DMS114 treated with DMSO at 0.1 percent for 48 hours (cell line): ENCODE measurements around the gene TMEM132C.

Experiments used
- DNase-seq: peaks from one replicate; lab custom pipeline; 2025; ENCODE audit not compliant: unreplicated experiment; lab: John Stamatoyannopoulos, UW

The TMEM132C gene

DNA sequence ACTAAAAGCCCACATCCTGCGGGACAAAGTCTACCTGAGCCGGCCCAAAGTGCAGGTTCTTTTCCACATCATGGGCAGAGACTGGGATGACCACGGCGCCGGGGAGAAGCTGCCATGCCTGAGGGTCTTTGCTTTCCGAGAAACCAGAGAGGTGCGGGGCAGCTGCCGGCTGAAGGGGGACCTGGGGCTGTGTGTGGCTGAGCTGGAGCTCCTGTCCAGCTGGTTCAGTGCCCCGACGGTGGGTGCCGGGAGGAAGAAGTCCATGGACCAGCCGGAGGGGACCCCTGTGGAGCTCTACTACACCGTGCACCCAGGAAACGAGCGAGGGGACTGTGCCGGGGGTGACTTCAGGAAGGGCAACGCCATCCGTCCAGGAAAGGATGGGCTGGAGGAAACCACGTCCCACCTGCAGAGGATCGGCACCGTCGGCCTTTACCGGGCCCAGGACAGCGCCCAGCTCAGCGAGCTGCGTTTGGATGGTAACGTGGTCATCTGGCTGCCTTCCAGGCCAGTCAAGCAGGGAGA lies 148.1 kb downstream of the TMEM132C start:
- DNase-seq: no peak

DNA sequence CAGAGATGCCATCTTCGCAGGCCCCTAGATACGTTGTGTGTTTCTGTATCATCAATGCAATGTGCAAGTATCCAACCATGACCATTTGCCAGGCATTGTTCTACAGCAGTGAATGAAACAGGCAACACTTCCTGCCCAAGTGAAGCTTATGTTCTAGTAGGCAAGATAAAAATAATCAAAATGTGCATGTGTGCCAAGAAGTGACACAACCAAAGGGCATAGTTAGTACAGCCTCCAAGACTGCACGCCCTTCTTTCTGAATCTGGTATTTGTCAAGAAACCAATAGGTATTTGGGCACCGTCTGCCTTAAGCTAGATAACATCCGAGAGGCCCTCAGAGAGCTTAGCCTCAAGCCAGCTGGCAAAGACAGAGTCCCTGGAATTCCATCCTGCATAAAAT lies 152.0 kb downstream of the TMEM132C start:
- DNase-seq: no peak

DNA sequence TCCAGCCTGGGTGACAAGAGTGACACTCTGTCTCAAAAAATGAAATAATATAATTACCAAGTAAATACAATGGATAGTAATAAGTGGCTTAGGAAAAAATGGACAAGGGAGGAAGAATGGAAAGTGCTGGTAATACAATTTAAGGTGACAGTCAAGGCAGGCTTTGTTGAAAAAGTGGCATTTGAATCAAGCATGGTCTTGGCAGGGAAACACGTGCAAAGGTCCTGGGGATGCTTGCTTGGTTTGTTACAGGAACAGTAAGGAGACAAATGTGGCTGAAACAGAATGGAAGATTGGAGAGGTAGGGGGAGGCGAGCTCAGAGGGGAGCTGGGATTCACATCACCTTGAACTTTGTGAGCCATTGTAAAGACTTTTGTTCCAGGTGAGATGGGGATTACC lies 153.2 kb downstream of the TMEM132C start:
- no peak for DNase-seq

DNA sequence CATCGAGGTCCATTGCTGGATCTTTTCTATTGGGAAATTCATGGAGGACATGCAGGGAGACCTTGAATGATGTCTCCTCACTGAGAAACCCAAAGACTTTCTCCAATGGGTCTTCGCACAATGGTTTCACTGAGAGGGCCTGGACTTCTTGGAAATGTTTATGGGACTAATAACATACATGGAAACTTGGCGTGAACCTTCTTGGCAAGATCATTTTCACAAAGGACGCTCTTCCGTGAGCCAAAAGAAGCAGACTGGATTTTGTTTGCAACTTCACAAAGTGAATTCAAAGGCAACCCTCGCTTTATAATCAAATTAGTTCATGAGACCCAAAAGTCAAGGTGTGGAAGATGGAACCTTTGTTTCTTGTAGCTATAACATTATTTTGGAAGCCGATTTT lies 154.4 kb downstream of the TMEM132C start:
- DNase-seq: no peak

DNA sequence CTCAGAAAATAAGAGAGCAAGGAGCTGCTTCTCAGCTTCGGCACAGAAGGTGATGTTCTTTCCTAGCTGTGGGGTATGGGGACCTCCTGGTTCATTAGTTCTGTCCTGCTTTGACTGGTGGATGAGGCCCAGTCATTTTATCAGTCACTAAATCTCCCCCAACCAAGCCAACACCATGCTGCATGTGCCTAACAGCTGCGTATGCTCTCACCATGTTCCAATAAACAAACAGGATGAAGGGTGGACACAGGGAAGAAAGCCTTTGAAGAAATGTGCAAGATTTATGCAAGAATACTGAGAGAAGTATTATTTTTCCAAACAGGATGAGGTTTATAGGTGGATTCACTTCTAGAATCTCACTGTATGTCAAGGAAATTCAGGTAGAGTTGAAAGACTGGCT lies 156.2 kb downstream of the TMEM132C start:
- DNase-seq: no peak

DNA sequence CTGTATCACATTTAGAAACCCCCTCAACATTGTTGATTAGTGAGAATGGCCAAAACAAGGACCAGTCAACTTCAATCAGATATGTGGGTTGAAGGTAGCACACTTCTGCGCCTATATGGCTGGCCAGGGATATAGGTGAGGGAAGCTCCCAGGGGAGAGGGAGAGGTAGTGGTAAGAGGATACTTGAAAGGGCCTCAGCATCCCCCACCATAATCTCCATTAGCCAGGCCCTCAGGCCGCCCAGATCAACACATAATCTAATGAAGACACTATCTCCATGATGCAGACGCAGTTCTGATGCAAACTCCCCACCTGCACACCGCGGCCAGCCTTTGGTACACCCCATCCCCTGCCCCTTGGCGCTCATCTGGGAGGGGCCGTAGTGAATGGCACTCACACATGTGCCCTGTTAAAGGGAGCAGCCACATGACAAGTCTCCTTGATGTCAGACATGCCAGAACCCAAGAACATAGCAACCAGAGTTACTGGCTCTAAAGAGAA lies 158.0 kb downstream of the TMEM132C start:
- no peak for DNase-seq

DNA sequence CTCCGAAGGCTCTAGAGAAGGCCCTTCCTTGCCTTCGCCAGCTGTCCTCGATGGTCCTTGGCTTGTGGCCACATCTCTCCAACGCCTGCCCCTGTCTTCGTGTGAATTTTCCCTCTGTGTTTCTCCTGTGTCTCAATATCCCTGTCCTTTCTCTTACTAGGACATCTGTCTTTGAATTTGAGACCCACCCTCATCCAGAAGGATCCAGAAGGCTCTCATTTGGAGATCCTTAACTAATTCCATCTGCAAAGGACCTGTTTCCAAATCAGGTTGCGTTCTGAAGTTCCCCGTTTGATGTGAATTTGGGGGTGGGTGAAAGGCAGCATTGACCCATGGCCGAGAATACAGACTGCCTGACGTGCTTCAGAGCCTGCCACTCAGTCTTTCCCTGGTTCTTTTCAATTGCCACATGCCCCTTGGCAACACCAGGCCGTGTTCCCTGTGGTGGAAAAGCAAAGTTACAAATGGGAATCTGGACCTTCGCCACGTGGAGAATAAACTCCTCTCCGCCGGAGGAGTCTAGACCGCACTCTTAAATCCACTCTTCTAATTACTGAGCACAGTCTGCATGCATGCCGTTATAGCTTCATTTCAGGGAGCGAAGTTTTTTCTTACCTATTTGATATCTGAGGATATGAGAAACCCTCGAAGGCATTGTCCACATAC lies 158.8 kb downstream of the TMEM132C start:
- DNase-seq: no peak

DNA sequence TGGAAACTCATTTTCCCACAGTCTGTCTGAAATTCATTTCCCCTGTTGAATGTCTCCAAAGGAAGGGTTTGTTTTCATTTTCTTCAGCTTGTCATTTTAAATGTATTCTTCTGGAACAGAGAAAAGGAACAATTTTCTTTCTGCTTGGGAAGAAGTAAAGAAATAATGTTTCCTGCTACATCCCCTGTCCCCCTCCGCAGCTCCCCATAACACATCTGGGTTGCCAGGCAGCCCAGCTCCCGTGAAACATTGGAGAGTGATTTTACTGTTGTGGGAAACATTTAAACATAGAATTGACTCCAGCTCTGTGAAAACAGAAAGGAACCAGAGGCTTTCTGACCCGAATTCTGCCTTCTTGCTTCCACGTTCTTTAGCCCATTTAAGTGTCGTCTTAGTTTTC lies 159.5 kb downstream of the TMEM132C start:
- DNase-seq: no peak

DNA sequence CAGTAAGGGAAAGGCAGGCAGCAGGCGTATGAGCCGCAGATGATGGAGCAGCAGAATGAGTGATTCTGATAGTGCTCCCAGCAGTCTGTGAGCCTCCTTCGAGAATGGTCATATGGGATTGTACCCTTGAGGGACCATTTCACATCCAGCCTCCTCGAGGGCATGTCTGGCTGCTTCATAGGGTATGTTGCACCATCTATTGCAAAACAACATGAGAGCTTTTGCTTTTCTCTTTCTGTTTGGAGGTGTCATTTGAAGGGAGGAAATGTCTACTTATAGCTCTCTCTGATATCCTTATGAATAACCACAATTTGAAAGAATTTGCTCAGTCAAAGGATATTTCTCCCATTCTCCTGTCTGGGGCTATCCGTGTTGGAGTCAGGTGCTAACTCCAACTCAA lies 172.8 kb downstream of the TMEM132C start:
- no peak for DNase-seq

DNA sequence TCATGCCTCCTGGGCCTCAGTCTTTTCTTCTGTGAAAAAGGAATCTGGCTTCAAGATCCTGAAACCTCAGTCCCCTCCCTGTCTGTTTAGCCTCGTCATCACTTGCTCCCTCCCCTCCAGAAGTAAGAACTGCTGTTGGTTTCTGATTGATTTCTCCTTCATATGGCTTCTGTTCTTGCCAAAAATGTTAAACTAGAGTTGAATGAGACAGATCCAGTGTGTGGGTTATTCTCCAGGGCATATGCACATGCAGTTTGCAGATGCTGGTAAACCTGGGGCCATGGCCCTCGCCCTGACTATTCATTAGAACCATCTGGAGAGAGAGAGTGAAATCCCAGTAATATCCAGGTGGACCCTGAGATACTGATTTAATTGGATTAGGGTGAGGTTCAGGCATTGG lies 175.1 kb downstream of the TMEM132C start:
- DNase-seq: no peak

DNA sequence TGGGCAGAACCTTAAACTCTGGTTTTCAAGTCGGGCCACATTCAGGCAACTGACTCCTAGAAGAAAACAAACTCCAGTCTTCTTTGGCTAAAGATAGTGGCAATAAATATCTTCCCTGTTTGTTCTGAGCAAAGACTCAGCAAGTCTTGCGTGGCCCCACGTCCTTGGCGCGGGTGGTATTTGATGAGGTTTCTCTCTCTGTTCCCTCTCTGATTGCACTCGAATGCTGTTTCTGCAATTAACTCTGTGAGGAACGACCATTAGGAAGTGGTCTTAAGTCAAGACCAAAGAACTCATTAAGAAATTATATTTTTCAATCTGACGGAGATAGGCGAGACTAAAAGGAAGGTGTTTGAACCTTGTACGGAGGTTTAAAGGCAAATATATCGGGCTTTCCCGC lies 177.6 kb downstream of the TMEM132C start:
- no peak for DNase-seq

DNA sequence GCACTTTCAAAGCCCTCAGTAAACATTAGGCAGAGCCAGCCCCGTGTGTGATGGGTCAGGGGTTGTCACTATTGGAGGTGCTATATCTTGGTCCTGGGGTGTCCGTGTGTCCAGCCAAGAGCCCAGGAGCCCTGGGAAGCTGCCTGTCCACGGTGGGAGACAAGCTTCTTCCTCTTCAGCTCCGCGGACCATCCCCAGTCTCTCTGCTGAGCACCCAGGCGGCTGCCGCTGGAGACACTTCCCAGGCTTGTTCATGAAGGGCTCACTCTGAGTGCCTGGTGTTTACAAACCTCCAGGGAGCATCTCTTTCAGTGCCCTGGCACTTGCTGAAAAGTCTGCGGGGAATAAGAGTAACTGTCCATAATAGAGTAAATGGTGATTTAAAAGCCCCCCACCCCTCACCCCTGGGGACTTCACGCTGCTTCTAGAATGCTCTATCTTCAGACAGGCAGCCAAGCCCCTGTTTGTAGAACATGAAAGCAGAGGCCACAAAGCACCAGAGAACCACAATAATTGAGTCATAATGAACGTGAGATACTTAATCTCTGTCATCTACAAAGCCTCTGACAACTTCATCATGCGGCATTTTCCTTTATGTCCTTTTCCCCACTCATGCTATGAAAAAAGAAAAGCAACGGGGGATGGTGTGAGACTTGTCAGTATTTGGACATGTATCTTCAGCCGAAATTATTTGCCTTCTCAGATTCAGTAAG lies 178.6 kb downstream of the TMEM132C start:
- DNase-seq: no peak

DNA sequence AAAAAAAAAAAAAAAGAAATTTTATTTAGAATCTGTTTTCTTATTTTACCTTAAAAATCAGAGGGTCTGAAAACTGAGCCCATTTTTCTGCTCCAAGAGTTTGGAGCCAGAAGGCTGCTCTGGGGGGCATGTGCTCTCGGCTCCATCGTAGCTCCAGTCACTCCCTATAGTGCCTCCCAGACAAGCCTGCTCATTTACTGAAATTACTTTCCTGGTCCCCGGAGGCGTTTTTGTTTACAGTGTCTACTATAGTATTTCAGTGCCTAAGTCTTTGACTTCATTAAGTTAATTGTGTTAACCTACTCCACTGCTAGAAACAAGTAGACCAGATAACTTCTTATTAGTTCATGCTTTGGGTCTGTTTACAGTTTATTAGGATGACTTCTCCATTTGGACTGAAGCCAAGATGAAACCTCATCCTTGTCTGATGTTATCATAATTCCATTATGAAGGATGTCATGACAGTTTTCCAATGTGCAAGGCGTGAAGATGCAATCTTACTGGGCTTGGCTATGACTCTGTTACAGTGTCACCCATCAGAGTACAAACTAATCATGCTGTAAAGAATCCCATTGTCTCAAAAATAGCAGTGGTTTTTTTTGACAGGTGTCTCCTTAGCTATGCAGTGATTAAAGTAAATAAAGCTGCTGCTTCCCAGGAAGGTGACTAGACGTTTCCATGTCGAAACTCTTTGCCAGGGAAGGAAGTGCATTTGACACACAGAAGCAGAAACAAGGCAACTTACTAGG lies 182.3 kb downstream of the TMEM132C start:
- DNase-seq: no peak

DNA sequence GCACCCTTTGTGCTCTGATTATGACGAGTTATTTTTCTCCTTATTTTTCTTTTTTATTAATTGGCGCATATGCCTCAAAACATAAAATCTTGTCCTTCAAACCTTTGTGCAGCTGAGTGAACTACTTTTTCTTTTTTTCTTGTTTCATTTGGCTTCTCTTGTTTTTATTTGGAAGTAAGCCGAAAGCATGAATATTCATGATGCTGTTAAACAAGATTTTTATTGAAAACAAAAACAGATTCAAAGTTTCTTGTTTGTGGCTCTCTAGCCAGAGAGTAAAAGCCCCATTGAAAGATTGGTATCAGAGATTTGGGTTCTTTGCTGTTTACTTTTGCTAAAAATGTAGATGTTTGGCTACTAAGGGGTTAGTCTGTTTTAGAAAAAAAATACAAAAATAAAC lies 183.8 kb downstream of the TMEM132C start:
- no peak for DNase-seq

DNA sequence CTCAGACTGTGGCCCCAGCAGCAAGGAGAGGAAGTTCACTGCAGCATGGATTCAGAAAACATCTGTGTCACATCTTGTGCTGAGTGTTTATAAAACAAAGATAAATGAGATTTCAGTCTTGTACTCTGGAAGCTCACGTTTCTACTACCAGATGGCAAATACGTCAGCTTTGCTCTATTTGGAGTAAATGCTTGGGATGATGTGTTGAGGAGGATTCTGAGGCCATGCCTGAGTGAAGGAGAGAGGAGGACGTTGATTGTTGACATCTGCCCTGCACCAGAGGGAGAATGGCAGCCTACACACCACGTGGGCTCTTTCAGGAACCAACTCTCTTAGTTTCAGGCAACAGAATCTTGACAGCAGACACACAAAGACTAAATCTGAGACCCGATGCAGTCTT lies 188.9 kb downstream of the TMEM132C start:
- no peak for DNase-seq

DNA sequence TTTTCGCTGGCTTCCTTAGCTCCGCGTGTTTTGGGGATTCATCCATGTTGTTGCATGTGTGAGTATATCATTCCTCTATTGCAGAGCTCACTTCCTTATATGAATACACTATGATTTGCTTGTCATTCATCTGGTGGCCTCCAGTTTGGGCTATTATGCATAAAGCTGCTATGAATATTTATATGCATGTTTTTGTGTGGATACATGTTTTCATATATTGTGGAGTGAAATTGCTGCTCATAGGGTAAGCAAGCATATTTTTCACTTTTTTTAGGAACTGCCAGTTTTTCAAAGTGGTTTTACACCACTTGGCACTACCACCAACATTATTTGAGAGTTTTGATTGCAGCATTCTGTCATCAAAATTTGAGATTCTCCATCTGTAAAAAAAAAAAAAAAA lies 190.0 kb downstream of the TMEM132C start:
- no peak for DNase-seq

DNA sequence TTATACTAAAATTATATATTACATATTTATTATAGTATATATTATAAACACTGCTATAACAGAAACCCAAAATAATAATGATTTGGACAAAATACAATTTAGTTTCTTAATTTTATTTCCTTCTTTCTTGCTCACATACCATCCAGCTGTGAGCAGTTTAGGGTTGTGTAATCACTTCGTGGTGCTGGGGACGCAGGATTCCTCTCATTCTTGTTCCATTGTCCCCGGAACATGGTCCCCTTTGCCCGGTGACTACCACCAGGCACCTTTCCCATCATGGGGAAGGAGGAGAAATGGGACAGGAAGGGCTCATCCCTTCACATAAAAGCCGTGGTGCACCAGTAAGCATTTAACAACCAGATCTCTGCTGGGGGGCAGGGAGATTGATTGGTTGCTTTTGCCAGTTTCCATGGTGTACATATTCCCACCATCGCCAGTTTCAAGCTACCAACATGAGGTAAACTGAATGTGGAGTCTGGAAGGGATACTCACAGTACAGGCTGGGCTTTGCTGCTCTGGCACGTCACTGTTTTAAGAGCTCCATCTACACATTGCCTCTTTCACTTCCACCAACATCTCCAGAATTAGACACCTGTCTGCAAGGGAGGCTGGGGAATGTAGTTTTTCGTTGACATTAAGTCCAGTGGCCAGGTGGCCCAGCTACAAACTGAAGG lies 191.5 kb downstream of the TMEM132C start:
- DNase-seq: no peak

DNA sequence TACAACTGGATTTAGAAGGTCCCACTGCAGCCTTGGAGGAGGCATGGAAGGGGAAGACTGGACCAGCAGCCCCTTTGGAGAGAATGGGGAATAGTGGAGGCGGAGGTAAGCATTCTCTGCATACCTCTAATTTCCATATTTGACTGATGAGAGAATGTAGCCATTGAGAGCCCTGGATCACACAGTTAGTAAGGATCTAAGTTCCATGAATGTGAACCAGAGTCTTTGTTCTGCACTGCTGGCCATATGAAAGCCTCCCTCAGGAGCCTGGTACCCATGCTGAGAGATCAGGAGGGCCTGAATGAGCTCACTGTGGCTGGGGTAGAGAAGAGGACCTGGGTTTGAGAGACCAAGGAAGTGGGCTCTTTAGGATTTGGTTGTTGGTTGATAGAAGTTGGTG lies 192.1 kb downstream of the TMEM132C start:
- no peak for DNase-seq

DNA sequence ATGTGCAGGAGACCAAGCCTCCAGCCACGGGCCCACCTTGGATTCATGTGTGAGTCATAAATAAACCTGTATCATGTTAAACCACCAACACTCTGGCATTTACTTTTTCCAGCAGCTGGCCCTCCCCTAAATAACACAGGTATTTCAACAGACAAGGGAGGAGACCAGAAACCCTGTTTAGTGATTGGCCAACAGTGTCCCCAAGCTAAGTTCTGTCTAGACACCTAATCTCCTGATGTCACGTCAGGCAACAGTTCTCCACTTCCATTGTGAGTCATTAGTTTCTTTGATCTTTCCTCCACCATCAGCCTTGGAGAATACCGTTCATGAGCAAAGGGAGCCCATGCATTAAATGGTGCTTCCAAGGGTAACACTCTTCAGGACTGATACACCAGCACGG lies 196.9 kb downstream of the TMEM132C start:
- DNase-seq: no peak

DNA sequence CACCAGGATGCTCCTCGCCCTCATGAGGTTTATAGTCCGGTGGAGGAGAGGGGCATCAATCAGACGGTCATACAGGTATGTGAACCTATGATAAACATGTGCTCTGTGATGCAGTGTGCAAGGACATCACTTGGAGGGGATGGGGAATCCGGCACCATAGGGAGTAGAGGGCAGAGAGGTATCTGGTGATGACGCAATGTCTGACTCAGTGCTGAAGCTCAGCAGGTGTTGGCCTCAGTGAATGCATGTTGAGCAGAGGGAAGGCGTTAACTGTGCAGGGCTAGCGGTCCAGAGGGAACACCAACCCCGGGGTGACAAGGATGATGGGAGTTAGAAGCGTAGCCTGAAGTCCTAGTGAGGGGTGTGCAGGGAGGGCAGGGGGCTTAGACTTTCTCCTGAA lies 200.9 kb downstream of the TMEM132C start:
- no peak for DNase-seq

DNA sequence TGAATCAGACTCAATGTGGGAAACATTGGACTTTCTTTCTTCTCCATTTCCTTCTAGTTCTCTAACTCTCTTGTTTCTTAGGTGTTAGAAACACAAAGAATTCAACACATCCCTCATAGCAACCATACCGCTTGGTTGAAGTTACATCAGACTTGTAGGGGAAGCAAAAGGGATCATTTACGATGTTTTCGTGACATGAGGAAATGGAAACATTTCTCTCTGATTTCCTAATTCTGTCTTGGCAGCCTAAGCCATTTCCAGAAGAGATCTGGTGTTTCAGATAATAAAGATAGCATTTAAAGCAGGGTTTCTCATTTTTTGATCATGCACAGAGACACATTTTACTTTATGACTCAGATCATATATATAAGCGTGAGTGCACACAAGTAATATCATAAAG lies 202.0 kb downstream of the TMEM132C start:
- no peak for DNase-seq
